GM19468 (cell line): ENCODE data around the gene TOMM40.
"Not testable (repeated sequence)": the region's sequence is repeated elsewhere in the genome, so short reads cannot be mapped to it uniquely, and the experiment has no call there.

ENCODE experiments used
- ATAC-seq: cut with Tn5 transposase; IDR thresholded peaks from one replicate; pipeline ENCODE4 v1.9.1; 2021; ENCODE audit warnings: mild to moderate bottlenecking, moderate library complexity, moderate number of reproducible peaks; ENCODE audit not compliant: unreplicated experiment; ENCODE audit errors: extremely low read depth

TOMM40 gene

DNA sequence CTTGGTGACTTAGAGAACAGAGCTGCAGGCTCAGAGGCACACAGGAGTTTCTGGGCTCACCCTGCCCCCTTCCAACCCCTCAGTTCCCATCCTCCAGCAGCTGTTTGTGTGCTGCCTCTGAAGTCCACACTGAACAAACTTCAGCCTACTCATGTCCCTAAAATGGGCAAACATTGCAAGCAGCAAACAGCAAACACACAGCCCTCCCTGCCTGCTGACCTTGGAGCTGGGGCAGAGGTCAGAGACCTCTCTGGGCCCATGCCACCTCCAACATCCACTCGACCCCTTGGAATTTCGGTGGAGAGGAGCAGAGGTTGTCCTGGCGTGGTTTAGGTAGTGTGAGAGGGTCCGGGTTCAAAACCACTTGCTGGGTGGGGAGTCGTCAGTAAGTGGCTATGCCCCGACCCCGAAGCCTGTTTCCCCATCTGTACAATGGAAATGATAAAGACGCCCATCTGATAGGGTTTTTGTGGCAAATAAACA lies 33.2 kb downstream of the TOMM40 start:
- no peak for ATAC-seq

DNA sequence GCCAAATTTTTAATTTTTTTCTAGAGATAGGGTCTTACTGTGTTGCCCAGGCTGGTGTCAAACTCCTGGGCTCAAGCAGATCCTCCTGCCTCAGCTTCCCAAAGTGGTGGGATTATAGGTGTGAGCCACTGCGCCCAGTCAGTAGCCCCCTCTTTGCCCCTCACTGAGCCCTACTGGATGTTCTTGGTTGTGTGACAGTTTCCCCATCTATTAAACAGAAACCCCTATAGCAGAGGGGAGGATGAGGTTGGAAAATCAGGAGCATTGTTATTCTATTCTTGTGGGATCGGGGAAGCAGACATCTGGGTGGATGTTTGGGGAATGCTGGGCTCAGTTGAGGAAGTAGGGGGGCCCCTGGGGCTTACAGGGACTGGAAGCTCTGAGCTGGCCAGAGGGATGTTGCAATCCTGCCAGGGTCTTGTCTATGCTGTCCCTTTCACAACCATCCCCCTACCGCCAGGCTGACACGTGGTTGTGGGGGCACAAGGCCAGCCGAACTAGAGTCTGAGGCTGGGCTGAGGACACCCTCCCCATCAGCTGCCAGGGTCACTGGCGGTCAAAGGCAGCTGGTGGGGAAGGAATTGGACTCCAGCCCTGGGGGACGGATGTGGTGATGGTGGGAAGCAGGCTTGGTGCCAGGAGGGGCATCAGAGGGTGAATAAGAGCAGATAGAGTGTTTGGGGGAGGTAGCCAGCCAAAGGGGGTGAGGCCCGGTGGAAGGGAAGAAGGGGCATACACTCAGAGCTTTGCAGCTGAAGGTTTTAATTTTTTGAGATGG lies 34.2 kb downstream of the TOMM40 start:
- no peak for ATAC-seq

DNA sequence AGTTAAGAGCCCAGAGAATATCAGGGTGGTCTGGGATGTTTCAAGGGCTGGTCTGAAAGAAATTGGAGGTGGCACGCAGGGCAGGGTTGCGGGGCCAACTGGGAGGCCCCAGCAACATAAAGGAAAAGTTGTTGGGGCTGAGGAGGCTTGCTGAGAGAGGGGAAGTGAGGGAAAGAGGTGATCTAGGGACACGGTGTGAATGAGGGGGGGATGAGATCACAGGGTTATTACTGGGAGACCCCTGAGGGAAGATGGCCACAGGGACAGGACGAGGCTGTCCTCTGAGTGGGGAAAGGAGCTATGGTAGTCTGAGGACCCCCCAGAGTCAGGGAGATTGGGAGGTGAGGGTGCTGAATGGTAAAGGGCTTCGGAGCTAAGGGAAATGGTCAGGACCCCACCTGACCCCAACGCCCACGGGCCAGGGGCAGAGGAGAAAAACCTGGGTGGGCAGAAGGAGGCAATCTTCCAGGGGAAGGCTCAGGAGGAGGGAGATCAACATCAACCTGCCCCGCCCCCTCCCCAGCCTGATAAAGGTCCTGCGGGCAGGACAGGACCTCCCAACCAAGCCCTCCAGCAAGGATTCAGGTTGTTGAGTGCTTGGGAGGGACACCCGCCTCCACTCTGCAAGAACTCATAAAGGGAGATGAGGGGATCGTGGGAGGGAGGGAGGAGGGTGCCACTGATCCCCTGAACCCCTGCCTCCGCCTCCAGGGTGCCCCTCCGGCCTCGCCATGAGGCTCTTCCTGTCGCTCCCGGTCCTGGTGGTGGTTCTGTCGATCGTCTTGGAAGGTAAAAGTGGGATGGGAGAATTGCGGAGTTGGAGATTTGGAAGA lies 35.4 kb downstream of the TOMM40 start:
- not testable (repeated sequence) for ATAC-seq

DNA sequence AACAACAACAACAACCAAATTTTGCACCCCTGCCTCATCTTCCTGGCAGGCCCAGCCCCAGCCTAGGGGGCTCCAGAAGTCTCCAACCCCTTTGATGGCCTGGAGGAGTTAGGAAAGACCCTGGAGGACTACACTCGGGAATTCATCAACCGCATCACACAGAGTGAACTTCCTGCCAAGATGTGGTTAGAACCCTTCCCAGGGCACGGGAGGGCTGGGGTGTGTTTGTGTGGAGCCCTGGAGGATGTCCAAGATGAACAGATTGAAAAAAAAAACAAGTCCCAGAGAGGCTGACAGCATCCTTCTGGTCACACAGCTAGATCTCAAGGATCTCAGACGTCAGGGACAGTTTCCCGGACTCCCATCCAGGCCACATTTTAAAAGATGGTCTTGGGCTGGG lies 36.7 kb downstream of the TOMM40 start:
- ATAC-seq, result no peak

DNA sequence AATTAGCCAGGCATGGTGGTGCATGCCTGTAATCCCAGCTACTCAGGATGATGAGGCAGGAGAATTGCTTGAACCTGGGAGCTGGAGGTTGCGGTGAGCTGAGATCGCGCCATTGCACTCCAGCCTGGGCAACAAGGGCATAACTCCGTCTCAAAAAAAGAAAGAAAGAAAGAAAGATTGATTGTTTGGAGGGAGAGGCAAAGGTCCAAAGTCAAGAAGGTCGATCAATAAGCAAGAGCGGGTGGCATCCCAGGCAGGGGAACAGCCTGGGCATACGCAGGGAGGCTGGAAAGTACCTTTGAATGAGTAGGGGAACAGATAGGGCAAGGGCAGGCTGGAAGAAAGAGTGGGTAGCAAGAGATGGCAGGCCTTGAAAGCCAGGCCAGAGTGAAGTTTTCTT lies 39.0 kb downstream of the TOMM40 start:
- no peak for ATAC-seq

DNA sequence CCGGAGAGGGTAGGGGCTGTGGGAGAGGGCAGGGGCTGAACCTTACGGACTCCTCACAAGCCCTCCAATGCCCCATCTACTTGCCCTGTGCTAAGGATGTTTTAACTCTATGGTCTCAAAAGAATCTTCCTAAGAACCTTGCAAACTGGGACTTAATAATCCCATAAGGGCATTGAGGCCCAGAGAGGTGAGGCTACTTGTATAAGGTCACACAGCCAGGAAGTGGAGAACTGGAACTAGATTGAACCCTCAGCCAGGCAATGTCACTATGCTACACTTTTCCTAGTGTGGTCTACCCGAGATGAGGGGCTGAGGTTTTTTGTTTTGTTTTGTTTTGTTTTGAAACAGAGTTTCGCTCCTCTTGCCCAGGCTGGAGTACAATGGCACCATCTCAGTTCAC lies 40.5 kb downstream of the TOMM40 start:
- no peak for ATAC-seq

DNA sequence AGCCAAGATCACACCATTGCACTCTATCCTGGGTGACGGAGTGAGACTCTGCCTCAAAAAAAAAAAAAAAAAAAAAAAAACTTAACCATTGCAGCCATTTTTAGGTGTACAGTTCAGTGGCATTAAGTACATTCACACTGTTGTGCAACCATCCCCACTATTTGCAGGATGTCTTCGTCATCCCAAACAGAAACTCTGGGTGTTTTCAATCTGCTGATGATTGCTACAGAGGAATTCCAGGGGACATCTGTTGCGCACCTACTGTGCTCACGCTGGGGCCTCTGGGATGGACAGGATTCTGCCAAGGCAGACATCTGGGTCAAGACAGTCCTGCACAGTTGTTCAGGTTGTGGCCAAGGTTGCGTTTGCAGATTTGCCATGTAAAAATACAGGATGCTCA lies 48.6 kb downstream of the TOMM40 start:
- ATAC-seq, result no peak

DNA sequence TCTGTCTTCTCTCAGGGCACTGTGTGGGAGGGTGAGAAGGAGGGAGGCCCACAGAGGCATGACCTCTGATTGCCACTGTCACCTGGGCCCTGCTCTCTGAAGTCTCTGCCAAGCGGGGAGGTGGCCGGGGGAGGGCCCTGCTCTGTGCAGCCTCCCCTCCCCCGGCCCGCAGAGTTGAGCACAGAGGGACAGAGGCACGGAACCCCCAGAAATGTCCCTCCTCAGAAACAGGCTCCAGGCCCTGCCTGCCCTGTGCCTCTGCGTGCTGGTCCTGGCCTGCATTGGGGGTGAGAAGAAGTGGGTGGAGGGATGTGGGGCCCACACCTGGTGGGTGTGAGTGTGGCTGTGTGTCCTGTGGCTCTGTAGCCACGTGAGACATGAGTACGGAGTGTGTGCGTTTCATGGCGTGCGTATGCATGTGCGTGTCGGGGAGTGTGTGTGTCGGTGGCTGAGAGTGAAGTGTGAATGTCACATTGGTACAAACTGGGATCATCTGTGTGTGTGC lies 51.1 kb downstream of the TOMM40 start, which contains the start of gene APOC4:
TSS of gene APOC4 (plus strand) at position 171 of the 505 bp plus-strand sequence. CDS start at position 212, 41 bp downstream.
- ATAC-seq, result no peak

DNA sequence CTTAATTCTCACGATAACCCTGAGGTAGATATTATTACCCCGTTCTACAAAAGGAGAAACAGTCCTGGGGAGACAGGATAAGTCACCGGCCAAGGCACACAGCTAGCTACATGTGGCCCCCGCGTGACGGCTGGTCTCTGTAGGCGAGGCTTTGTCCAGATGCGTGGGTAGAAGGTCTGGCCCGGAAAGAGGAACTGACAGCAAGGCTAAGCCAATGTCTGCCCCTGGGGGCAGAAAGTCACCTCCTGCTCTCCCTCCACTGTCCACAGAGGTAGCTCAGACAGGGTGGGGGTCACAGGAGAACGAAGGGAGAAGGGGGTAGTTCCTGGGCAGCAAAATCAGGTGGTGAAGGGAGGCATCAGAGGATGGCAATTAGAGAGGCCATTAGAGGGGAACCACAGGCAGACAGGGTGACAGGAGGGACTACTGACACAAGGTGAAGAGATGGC lies 52.8 kb downstream of the TOMM40 start:
- ATAC-seq, result no peak

DNA sequence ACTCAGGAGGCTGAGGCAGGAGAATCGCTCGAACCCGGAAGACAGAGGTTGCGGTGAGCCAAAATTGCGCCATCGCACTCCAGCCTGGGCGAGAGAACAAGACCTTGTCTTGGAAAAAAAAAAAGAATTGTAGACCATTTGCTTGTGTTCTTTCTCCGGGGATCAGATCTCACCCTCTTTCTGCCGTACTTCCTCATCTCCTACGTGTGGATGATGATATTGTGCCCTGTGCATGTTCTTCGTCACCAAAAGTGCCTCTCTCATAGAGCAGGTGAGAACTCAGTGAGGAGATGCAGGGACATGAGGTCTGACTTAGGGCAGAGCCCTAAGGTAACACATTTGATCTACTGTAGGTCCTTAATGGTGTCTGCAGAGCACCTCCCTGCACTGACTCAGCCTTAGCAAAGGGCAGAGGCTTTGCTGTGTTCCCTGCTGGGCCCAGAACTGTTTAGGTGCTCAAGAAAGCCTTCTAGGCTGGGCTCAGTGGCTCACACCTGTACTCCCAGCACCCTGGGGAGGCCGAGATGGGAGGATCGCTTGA lies 56.1 kb downstream of the TOMM40 start:
- ATAC-seq, result no peak

DNA sequence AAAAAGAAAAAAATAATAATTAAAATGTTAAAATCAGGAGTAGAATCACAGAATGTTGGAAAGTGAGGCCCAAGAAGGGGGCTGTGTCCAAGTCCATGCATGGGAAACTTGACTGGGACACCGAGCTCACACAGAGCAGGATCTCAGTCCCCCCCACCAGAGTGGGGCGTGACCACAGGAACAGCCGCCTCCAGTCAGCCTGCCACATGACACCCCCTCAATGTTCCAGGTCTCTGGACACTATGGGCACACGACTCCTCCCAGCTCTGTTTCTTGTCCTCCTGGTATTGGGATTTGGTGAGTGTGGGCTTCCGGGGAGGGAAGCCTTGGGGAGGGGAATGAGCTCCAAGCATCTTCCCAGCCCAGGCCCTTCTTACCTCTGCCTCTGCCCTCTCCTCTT lies 57.2 kb downstream of the TOMM40 start:
- no peak for ATAC-seq

DNA sequence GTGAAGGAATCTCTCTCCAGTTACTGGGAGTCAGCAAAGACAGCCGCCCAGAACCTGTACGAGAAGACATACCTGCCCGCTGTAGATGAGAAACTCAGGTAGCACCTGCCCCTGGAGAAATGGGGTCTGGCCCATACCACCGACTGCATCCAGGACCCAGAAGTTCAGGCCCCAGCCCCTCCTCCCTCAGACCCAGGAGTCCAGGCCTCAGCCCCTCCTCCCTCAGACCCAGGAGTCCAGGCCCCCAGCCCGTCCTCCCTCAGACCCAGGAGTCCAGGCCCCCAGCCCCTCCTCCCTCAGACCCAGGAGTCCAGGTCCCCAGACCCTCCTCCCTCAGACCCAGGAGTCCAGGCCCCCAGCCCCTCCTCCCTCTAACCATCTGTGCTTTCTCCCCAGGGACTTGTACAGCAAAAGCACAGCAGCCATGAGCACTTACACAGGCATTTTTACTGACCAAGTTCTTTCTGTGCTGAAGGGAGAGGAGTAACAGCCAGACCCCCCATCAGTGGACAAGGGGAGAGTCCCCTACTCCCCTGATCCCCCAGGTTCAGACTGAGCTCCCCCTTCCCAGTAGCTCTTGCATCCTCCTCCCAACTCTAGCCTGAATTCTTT lies 57.8 kb downstream of the TOMM40 start:
- no peak for ATAC-seq

DNA sequence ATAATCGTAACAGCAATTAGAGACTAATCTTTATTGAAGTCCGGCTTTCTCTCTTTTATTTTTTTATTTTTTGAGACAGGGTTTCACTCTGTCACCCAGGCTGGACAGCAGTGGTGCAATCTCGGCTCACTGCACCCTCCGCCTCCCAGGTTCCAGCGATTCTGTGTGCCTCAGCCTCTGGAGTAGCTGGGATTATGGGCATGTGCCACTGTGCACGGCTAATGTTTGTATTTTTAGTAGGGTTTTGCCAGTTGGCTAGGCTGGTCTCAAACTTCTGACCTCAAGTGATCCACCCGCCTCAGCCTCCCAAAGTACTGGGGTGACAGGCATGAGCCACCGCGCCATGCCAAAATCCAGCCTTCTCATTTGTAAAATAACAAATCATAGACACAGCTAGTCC lies 58.5 kb downstream of the TOMM40 start:
- ATAC-seq, result no peak

DNA sequence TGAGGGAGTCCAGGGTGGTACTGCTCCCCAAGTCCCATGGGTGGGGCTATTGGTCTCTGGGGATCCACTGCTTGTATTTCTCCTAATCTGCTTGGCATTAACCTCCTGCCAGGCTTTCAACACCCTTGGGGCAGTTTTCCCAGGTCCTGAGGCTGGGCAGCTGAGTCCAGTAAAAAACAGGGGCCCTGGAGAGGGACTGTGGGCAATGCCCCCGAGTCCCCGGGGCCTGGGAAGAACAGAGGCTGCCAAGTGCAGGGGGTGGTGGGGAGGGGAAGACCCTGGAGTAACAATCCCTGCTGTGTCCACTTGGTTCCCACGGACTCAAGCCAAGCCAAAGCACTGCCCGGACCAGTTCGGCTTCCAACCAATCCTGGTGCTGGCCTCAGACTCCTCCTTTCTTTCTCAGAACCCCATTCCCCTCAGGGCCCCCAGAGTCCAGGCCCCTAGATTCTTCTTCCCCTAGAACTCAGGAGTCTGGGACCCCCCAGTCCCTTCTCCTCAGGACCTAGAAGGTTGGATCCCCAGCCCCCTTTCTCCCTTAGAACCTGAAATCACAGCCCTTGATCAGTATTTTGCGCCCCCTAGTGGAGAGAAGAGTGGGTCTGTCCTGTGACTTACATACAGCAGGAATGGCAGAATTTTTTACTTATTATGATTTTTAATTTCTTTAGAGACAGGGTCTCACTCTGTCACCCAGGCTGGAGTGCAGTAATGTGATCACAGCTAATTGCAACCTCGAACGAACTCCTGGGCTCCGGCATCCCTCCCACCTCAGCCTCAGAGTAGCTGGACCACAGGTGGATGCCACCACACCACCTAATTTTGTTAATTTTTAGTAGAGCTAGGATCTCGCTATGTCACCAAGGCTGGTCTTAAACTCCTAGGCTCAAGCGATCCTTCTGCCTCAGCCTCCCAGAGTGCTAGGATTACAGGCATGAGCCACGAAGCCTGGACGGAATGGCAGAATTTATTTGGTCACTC lies 60.4 kb downstream of the TOMM40 start:
- ATAC-seq, result no peak
